DLD1 (cell line): Measurements from ENCODE around the gene ZBTB16.

Experiments used
- in situ Hi-C: cut with HindIII; loops from 2 replicates; pipeline ENCODE4 v1.10.0; 2017; ENCODE audit warnings: low sequenced_read_pairs

ZBTB16 gene

GRCh38 chr11:114040706-114041211, 18.8 kb upstream of the ZBTB16 start:
- in situ Hi-C loops: loop anchor here (25.0 kb wide), 2 partner anchors 97 to 222 kb away; no protein-coding TSS in a partner anchor

DNA sequence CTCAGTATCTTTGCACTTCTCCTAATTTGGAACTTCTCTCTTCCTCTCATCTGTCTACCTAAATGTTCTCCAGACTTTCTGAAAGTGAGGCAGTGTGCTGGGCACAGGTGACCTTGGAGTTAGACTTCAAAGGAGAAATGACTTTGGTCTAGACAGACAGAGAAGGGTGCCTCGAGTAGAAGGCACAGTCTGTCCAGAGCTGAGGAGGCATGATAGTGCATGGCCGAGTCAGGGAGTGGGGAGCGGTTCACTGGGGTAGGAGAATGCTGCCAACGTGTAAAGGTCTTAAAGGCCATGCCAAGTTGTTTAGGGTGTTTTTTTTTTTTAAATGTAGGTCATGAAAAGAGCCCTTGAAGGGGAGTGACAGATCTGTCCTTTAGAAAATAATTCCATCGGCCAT, 17.3 kb upstream of the ZBTB16 start:
- in situ Hi-C loops: loop anchor here (25.0 kb wide), 2 partner anchors 95 to 220 kb away; no protein-coding TSS in a partner anchor

DNA sequence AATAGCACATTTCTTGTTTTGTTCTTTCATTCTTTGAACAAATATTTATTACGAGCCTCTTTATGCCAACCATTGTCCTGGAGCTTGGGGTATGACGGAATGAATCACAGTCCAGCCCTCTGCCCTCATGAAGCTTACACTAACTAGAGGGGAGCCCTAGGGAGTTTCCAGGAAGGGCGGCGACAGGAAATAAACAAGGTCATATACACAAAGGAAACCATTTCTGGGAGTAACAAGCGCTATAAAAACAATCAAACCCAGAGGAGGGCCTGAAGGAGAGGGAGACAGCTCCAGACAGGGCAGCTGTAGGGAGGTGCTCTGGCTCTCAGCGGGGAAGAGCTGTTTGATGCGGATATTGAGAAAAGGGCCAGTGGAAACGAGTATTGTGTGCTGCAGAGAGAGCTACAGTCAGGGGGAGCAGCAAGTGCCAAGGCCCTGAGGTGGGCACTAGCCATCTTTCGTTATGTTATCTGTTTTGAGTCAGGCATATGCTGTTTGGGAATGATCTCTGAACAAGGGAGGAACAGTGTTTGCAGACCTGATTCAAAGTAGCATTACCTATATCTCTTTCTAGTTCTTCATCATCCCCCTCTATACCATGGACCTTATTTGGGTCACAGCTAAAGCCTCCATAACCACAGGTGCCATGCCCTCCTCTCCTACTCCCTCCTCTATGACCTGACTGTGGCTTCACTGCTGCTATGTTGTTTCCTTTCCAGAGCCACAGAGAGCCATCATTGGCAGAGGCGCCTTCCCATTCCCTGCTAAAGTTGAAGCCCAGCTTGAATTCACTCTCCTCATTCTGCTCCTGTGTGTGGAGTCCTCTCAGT, 15.3 kb upstream of the ZBTB16 start:
- in situ Hi-C loops: loop anchor here (25.0 kb wide), 2 partner anchors 93 to 218 kb away; no protein-coding TSS in a partner anchor

- in situ Hi-C loops: loop anchor here (25.0 kb wide), 2 partner anchors 90 to 215 kb away; no protein-coding TSS in a partner anchor
These were observed 12.2 kb upstream of the ZBTB16 start for GRCh38 chr11:114047327-114047726.

GRCh38 chr11:114049050-114049449, 10.5 kb upstream of the ZBTB16 start:
- in situ Hi-C loops: loop anchor here (25.0 kb wide), 2 partner anchors 88 to 213 kb away; no protein-coding TSS in a partner anchor

- in situ Hi-C loops: loop anchor here (25.0 kb wide), 2 partner anchors 88 to 213 kb away; no protein-coding TSS in a partner anchor
These were observed 9.7 kb upstream of the ZBTB16 start for GRCh38 chr11:114049766-114050165.

DNA sequence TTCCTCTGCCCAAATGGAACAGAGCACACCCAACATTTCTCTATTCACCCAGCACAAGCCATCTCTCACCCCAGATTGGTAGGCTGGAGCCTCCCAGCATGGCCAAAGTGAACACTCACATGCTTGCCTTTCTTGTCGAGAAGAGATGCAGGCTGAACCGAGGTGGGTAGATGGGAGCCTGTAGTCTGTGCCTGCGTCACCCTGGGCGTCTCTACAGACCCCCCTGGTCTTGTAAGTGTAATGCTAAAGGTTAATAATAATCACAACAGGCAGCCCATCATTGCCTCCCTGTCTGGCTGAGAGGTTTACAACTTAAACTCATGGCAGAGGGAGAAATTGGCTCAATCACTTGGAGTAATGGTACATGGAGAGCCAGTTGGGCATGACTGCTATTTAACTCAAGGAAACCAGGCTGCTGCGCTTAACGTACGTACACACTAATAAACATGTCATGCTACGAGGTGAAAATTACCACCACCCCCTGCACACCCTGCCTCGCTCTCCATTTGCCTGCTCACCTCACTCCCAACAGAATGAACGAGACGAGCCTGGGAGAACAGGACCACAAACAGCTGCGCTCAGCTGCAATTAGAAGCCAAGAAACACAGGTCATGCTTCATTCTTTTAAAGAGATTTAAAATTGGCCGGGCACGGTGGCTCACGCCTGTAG, 9.1 kb upstream of the ZBTB16 start:
- in situ Hi-C loops: no loop called here

DNA sequence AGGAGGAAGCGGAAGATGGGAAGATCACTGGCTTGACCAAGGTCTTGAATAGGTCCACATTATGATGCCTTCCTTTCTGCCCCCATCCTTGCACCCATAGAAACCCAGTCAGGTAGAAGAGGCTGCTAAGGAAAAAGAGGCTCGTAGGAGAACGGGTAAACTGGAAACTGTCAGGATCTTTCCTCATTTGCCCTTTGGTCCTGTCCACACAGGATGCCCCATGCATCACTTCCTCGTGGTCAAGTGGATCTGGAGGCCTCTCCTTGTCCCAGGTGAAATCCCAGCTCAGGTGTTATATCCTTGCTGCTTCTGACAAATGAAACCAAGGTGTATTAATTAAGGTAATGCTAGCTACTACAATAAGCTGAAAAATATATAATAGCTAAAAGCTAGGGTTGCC, 8.0 kb upstream of the ZBTB16 start:
- in situ Hi-C loops: no loop called here

GRCh38 chr11:114052160-114052559, 7.4 kb upstream of the ZBTB16 start:
- in situ Hi-C loops: no loop called here

DNA sequence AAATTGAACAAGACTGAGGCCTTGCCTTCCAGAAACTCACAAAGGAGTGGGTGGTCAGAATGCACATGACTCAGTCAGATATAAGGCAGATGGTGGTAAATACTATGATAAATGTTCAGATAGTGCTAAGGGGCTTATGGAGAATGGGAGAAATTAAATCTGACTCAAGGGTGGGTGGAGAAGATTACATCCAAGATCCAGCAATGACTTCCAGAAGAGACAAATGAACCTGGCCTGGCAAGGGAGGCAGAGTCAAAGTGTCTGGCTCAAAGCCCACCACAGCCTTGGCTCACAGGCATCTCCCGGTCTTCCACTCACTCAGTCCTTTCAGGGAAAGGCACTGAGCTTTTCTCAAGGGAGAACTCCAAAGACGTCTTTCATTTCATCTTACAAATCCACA, 6.1 kb upstream of the ZBTB16 start:
- in situ Hi-C loops: no loop called here

DNA sequence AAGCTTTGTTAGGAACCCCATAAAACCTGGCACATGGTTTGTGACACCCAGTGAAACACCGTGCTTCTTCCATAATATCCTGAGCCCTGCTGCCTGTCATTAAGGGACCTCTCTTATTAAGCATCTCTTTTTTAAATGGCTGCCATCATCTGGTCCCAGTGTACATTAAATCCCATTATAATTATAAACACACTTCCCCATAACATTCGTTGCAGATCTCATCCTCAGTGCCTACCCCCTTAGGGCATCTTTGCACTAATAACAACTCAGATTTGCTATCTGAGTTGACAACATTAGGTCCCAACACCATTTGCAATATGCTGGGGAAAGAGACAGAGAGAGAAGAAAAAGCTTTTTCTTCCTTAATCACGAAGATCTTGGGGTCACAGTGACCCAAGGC, 4.7 kb upstream of the ZBTB16 start:
- in situ Hi-C loops: no loop called here

DNA sequence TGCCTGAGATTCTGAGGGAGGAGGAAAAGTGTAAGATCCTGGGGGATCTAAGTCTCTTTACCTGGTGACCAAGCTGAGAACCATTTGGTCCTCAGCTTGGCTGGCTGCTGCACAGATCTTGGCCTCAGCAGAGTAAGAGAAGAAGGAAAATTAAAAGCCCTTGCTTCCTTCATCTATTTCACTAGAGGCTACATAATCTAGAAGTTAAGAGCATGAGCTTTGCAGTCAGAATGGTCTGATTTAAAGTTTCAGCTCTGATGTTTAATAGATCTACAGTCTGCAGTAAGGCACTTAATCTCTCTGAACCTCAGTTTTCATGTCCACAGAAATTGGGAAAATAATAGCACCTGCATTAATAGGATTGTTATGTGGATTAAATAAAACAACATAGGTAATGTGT, 3.1 kb upstream of the ZBTB16 start:
- in situ Hi-C loops: no loop called here

DNA sequence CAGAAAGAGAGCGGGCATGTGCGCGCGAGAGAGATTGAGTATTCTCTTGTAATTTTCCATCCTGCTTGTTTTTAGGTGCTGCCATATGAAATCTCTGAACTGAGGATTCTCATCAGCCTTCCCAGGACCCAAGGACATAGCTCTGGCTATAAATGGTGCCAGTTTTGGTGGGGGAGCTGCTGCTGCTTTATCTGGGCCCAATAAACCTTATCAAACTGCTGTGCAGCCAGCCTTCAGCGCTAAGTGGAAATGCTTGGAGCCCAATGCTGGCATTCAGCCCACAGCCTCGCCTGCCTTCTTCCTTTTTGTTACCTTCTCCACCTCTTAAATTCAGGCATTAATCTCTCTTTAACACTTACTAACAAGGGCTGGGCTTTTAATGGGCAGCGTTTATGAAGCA, 2.4 kb upstream of the ZBTB16 start:
- in situ Hi-C loops: no loop called here

GRCh38 chr11:114057605-114058004, 1.9 kb upstream of the ZBTB16 start:
- in situ Hi-C loops: no loop called here

DNA sequence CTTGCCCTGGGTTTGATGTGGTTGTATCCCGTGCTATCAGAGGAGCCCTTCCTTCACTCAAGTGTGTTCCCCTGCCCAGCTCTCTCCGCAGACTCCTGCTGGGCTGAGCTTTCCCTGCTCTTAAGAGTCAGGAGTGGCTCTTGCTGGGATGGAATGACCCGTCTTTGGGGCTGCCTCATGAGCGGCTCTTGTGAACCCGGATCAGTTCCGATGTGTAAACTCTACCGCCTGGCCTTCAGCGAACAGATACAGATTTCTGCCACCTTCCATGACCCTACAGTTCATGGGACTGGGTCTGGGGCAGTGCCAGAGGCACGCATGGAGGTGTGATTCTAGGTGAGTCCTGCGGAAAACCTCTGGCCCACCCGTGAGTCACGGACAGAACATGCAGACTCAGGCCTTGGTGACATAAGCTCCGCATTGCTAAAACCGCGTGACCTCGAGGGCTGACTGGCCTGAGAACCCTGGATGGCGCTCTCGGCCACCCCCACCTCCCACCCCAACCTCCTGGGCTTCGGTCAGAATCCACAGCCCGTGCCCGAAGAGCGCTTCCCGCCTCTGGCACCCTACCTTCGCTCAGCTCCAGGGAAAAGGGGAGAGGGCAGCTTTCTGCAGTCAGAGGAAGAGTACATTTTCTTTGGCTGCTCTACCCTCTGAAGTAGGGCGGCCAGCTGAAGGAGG, 1.3 kb upstream of the ZBTB16 start:
- in situ Hi-C loops: no loop called here

GRCh38 chr11:114058871-114059277, 637 bp upstream of the ZBTB16 start:
- in situ Hi-C loops: no loop called here

DNA sequence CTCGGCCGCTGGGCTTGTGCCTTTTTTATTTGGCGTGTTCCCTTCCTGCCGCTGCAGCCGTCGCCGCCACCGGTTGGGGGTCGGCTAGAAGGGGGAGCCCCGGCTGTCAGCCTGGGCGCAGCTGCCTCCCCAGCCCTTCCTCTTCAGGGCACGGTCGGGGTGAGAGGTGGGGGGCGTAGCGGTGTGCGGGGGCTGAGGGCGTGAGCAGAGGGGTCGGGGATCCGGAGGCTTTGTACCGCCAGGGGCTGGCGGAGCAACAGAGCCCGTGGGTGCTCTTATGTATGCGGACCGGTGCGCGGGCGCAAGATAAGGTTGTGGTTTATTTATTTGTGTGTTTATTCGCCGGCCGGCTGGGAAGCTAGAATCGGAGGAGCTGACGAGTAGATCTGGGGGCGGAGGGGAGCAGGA, 477 bp downstream of the ZBTB16 start:
- in situ Hi-C loops: no loop called here

- in situ Hi-C loops: no loop called here
These were observed 1.0 kb downstream of the ZBTB16 start for GRCh38 chr11:114060392-114061047.

DNA sequence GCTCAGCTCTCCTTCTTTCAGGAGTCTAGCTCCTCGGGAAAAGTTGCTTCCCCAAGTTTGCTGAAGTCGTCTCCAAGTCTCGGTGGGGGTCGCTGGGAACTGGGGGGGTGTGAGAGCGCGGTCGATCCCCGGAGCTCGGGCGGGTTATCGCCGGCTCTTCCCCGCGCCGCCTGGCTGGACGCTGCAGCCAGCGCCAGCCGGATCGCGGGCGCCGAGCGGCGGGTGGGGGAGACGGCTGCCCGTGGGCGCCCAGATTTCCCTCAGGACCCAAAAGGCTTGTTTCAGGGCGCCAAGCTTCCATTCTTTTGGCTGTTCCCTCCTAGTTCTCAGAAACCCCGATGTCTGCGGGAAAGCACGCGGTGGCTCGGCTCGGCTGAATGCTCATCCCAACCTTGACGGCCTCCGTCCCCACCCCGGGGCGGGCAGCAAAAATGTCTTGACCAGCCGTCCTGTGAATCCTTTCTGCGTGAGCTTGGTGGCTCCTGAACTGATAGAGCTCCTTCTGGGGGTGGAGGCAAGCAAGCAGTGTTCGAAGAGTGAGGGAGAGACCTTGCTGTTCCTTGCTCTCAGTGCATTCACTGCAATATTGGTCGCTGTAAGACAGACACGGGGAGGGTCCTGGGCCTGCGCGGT, 1.7 kb downstream of the ZBTB16 start:
- in situ Hi-C loops: no loop called here

DNA sequence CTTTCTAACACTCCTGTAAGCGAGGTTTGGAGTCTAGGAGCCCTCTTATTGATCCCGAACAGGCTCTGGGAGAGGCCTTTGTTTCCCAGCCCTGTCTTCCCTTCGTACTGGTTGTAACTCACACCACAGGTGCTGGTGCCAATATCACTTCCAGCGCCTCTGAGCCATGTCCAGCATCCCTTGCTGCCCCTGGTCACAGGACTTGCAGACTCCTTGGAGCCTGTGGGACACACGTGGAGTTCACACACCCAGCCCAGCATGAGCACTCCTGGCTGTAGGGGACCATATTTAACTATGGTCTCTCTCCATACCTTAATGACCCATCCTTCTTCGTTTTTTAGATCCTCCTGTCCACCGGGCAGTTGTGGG, 2.2 kb downstream of the ZBTB16 start:
- in situ Hi-C loops: no loop called here
